Esophagus mucosa (tissue), 1 donor: Measurements from ENCODE around the gene PADI2. TPM values are rescaled to one million over a fixed set of nuclear protein-coding genes. Genes with fewer than 3 reads are reported as not detected.
A peak's percentile ranks its signal among the peaks of the same experiment; 100 is the strongest.
"Not testable (repeated sequence)": the region's sequence is repeated elsewhere in the genome, so short reads cannot be mapped to it uniquely, and the experiment has no call there.

Experiments
- ATAC-seq: fragments of 200-7000 bp; cut with Tn5 transposase; one replicate; pipeline ENCODE4 v1.9.1; 2020
- total RNA-seq: library from RNA; stranded (reverse); gene quantifications from one replicate; pipeline ENCODE4 v1.2.4, GENCODE V29; 2023
- donor health status: DM: yes; HTN: yes; CAD: no.

PADI2 gene
- total RNA-seq, 1 donor from 2014 or later: 0.92 TPM

DNA sequence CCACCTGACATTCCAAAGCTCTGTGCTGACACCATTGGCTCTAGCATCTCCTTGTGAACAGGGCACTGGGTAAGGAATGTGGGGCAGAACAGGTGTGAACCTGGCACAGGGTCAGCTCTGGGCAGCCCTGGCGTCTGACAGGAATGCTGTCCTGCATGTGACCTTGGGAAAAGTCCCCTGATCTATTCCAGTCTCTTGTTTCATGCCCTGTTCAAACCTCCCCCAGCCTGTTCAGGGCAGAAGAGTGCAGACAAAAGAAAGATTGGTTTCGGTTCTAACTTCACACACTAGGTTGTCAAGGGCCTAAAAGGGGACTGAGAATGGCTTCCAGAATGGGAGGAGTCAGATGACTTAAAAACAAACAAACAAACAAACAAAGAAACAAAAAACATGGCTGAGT, 37.8 kb downstream of the PADI2 start:
- no peak for ATAC-seq

- no peak for ATAC-seq
These were observed 38.4 kb downstream of the PADI2 start for GRCh38 chr1:17080880-17081279.

DNA sequence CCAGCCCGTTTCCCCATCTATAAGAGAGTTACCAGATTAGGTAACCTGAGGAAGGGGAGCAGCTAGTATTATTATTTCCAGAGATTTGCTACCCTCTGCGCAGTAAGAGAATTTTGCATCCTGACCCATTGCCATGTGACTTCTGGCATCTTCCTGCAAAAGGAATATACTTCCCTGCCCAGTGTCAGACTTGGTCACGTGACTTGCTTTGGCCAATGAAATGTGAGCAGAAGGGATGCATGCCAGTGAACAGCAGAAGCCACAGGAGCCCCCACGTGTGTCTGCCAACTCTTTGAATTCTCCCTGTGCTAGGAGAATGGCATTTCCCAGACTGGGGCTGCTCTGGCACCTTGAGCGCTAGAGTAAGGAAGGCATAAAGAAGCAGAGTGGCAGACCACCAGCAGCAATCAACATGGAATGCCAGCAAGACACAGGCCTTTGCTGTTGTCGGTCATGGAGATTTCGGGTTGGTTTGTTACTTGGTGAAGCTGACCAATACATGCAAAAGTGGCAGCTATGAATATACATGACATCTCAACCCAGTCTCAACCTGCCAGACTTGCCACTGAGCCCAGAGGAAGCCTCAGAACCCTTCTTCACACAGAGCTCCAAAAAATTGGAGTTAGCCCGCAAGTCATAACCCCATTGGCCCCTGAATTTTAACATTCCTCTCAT, 39.0 kb downstream of the PADI2 start:
- no peak for ATAC-seq

- ATAC-seq: no peak
These were observed 40.0 kb downstream of the PADI2 start for GRCh38 chr1:17078991-17079868.

DNA sequence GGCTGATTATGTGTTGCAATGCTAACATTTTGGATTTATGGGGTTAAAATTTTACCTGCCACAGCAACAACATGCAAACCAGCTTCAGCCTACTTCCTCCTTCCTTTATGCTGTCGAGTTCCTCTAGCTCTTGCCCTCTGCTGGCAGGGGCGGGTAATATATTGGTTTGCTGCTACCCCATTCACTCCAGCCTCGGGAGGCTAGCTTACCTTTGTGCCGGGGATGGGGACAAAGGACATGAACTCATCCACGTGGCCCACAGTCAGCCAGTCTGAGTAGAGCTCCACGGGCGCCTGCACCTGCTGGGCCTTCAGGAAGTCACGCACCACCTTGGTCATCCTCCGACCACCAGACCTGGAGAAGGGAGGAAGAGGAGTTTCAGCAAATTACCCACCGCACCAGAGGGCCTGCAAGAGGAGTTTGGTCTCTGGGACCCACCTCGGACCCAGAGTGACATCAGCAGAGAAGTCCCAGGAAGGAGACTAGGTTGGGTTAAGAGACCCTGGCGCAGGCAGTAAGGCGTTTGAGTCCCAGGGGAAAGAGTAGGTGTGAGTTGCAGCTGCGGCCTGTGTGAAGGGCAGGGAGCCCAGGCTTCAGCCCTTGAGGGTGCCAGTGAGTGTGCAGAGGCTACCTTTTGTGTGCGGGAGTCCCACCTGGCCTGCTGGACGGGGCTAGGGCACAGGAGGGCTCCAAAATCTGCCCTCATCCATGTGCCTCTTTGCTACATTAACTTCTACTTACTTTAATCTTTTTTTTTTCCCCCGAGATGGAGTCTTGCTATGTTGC, 43.6 kb downstream of the PADI2 start:
- peak; percentile 72 for ATAC-seq

DNA sequence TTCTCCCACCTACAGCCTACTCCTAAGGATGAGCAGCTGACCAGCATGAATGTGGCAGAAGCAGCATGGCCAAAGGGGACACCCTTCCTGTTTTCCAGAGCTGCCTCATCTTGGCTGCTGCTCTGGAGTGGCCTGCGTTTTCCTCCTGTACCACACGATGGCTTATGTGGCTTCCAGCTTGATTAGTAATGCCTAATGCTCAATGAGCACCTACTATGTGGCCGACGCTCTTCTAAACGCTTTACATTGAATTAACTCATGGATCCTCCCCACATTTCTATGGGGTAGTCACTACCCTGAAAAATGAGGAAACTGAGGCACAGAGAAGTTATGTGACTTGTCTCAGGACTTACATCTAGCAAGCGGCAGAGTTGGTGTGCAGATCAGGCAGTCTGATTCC, 47.5 kb downstream of the PADI2 start:
- no peak for ATAC-seq

DNA sequence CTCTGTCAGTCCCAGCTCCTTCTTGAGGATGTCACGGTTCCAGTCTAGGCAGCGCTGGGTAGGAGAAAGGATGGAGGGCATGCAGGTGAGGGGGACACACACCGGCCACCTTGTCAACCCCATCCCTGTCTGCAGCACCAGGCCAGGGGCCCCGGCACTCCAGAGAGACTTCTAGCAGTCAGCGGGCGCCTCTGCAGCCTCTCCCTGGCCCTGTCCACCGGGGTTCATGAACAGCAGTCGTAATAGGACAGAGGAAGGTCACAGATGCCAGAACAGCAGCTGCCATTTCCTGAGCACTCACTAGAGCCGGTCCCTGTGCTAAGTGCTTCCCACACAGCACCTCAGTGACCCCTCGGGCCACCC, 49.1 kb downstream of the PADI2 start:
- ATAC-seq: no peak

DNA sequence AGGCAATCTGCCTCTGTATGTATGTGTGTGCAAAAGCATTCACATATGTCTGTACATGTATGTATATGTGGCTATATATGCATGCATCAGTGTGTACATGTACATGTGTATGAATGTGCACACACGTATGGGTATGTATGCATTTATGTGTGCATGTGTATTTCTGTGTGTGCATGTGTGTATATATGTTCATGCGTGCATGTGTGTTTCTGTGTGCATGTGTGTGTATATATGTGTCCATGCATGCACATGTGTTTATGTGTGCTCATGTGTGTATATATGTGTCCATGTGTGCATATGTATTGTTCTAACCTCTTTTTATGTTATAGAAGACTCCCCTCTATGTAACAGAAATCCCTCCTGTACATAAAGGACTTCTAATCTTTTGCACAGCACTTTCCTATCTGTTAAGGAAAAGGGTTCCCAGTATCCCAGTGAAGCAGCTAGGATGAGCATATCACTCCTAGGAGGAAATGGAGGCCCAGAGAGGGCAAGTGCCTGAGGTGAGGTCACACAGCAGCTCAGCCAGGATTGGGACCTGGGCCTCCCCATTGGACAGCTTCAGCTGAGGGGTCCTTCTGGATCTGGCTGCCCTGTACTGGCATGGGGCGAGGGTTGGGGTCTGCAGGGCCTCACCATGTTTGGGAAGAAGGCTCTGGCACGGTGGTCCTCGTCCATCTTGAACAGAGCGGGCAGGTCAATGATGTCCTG, 49.6 kb downstream of the PADI2 start:
- ATAC-seq: no peak

GRCh38 chr1:17068789-17069188, 50.5 kb downstream of the PADI2 start:
- no peak for ATAC-seq

- no peak for ATAC-seq
These were observed 51.6 kb downstream of the PADI2 start for GRCh38 chr1:17067465-17068240.

DNA sequence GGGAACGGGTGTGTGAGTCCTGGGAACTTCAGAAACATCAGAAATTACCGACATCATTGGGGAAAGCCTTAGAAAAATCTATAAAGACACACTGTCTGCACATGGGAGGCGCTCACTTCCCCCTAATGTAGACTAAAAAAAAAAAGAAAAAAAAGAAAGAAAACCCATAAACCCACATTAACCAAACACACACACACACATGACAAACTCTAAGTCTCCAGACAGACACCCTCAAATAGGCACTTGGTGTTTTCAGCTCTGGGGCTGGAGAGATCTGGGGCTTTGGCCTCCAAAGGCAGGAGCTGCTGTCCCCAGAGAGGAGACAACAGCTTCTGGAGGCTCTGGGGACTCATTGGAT, 52.2 kb downstream of the PADI2 start:
- no peak for ATAC-seq

DNA sequence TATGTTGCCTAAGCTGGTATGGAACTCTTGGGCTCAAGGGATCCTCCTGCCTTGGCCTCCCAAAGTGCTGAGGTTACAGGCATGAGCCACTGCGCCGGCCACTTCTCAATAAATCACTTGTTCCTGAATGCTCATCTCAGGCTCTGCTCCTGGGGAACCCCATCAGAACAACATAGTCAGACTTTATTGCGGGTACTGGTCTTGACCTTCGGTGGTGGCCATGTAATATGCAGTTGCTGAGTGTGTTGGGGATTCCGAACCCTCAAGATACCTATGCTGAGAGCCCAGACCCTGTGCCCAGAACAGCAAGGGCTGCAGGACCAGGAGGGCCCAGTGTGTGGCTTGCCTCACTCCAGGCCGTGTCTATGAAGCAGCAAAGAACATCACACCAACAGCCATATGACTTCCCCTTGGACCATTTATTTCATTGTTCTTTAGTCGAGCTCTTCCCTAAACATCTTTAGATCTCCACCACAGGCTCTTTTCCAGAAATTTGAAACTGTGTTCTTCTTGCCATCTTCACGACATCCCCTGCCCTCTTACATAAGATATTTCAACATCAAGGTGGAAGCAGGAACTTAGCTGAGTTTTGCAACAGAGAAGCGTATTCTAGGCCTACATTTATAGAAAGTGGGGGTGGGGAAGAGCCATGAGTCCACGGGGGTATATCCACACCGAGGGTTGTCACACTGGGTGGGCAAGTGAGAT, 52.7 kb downstream of the PADI2 start:
- ATAC-seq: no peak

DNA sequence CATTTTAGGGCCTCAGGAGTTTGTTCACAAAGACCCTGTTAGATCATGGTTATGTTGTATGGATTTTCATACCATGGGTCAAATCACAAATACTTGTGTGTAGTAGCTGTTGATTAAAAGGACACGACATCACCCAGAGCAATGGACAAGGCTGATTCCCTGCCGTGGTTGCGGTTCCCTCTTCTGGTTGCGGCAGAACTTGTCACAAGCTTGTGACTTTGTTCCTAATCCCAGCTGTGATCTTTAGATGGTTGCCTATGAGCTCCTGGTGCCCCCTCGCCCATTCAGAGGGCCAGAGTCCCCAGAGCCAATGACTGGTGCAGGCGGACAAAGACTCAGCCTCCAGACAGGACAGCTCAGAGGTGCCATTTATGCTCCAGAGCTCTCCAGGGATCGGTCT, 53.6 kb downstream of the PADI2 start:
- no peak for ATAC-seq

- ATAC-seq: not testable (repeated sequence)
These were observed 56.5 kb downstream of the PADI2 start for GRCh38 chr1:17062751-17063150.

GRCh38 chr1:17061892-17062291, 57.4 kb downstream of the PADI2 start:
- ATAC-seq: no peak

DNA sequence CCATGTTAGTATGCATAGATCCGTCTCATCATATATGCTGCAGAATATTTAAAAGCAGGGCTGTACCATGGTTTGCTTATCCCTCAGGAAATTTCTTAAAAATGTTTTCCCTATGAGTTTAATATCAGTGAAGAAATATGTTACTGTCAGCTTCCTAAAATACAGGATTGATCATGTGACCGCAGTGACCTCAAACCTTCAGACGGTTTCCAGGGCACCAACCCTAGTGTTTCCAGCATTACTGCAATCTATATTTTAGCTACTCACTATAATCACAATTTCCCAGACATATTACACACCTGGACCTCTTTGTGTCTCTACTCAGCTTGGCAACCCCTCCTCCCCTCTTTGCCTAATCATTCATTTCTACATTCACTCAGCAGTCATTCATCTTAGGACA, 57.8 kb downstream of the PADI2 start:
- ATAC-seq: no peak

- ATAC-seq: no peak
These were observed 58.9 kb downstream of the PADI2 start for GRCh38 chr1:17060306-17060749.

DNA sequence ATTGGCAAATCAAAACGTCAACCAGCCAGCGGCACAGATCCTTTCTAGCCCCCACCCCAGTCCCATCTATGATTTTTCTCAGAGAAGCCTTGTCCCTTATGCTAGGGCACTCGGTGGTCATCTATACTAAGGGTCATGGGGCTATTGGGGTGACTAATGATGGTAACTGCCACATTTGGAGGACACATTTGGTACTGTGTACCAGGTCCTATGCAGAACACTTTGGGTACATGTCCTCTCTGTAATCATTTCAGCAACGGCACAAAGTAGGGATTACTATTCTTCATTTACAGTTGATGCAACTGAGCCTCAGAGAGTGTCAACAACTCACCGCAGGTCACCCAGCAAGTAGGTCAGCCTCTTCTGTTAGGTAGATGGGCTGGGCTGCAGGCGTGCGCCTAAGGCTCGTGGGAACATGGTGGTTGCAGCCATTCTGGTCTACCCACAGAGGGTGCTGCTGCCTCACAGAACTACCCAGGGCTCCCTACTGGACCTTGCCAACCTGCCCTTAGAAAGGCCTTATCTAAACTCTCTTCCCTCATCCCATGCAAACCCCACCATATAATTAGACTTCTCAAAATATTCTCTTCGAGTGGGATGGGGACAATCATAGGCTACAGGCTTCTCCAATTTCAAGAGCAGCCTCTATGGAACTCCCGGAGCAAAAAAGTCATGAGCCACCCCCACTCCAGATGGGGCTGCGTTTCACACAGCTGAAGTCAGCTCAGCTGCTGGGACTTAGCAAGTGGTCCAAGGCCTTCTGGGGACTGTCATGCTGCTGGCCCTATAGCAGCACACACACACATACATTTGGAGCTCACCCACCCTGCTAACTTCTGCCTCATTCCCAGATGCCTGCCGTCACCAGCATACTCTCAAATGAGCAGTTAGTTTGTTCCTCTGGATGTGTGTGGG, 59.6 kb downstream of the PADI2 start:
- ATAC-seq: peak; percentile 94

- ATAC-seq: no peak
These were observed 62.7 kb downstream of the PADI2 start for GRCh38 chr1:17056551-17056950.

- ATAC-seq: no peak
These were observed 63.5 kb downstream of the PADI2 start for GRCh38 chr1:17055801-17056200.
